Measurements from ENCODE around the gene TPSAB1.

The TPSAB1 gene

GRCh38 chr16:1194665-1195392 is 45.7 kb upstream of the TPSAB1 start:
- TF ChIP-seq TCF4 (CRISPR knock-in tag; IDR thresholded peaks at IDR 0.05; ENCODE audit: borderline replicate concordance): no peak
- no peak for TF ChIP-seq GLIS3 (CRISPR knock-in tag; IDR thresholded peaks at IDR 0.05)
- TF ChIP-seq, protein P1, sequence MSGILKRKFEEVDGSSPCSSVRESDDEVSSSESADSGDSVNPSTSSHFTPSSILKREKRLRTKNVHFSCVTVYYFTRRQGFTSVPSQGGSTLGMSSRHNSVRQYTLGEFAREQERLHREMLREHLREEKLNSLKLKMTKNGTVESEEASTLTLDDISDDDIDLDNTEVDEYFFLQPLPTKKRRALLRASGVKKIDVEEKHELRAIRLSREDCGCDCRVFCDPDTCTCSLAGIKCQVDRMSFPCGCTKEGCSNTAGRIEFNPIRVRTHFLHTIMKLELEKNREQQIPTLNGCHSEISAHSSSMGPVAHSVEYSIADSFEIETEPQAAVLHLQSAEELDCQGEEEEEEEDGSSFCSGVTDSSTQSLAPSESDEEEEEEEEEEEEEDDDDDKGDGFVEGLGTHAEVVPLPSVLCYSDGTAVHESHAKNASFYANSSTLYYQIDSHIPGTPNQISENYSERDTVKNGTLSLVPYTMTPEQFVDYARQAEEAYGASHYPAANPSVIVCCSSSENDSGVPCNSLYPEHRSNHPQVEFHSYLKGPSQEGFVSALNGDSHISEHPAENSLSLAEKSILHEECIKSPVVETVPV (CRISPR knock-in tag; IDR thresholded peaks at IDR 0.05): no peak
- TF ChIP-seq, protein P2, sequence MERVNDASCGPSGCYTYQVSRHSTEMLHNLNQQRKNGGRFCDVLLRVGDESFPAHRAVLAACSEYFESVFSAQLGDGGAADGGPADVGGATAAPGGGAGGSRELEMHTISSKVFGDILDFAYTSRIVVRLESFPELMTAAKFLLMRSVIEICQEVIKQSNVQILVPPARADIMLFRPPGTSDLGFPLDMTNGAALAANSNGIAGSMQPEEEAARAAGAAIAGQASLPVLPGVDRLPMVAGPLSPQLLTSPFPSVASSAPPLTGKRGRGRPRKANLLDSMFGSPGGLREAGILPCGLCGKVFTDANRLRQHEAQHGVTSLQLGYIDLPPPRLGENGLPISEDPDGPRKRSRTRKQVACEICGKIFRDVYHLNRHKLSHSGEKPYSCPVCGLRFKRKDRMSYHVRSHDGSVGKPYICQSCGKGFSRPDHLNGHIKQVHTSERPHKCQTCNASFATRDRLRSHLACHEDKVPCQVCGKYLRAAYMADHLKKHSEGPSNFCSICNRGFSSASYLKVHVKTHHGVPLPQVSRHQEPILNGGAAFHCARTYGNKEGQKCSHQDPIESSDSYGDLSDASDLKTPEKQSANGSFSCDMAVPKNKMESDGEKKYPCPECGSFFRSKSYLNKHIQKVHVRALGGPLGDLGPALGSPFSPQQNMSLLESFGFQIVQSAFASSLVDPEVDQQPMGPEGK (CRISPR knock-in tag; IDR thresholded peaks at IDR 0.05; ENCODE audit: borderline replicate concordance): no peak; the same call in 1 of the 2 replicates
- no peak for TF ChIP-seq ESRRG (CRISPR knock-in tag; IDR thresholded peaks at IDR 0.05)
- TF ChIP-seq ZNF565 (CRISPR knock-in tag; conservative IDR thresholded peaks at IDR 0.05; ENCODE audit: low read depth): no peak
- no peak for TF ChIP-seq ZFP3 (CRISPR knock-in tag; IDR thresholded peaks at IDR 0.05)
- TF ChIP-seq, protein P3, sequence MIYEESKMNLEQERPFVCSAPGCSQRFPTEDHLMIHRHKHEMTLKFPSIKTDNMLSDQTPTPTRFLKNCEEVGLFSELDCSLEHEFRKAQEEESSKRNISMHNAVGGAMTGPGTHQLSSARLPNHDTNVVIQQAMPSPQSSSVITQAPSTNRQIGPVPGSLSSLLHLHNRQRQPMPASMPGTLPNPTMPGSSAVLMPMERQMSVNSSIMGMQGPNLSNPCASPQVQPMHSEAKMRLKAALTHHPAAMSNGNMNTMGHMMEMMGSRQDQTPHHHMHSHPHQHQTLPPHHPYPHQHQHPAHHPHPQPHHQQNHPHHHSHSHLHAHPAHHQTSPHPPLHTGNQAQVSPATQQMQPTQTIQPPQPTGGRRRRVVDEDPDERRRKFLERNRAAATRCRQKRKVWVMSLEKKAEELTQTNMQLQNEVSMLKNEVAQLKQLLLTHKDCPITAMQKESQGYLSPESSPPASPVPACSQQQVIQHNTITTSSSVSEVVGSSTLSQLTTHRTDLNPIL (CRISPR knock-in tag; IDR thresholded peaks at IDR 0.05; ENCODE audit: low read depth): no peak
- TF ChIP-seq ARNTL (CRISPR knock-in tag; IDR thresholded peaks at IDR 0.05; ENCODE audit: borderline replicate concordance, low read depth): no peak
- TF ChIP-seq OSR1 (CRISPR knock-in tag; IDR thresholded peaks at IDR 0.05): no peak
- TF ChIP-seq TOX (CRISPR knock-in tag; IDR thresholded peaks at IDR 0.05; ENCODE audit: borderline replicate concordance): no peak
- no peak for TF ChIP-seq ZC3H10 (CRISPR knock-in tag; IDR thresholded peaks at IDR 0.05)
- no peak for TF ChIP-seq BACH2 (CRISPR knock-in tag; IDR thresholded peaks at IDR 0.05; ENCODE audit: borderline replicate concordance)
- TF ChIP-seq, protein P4, sequence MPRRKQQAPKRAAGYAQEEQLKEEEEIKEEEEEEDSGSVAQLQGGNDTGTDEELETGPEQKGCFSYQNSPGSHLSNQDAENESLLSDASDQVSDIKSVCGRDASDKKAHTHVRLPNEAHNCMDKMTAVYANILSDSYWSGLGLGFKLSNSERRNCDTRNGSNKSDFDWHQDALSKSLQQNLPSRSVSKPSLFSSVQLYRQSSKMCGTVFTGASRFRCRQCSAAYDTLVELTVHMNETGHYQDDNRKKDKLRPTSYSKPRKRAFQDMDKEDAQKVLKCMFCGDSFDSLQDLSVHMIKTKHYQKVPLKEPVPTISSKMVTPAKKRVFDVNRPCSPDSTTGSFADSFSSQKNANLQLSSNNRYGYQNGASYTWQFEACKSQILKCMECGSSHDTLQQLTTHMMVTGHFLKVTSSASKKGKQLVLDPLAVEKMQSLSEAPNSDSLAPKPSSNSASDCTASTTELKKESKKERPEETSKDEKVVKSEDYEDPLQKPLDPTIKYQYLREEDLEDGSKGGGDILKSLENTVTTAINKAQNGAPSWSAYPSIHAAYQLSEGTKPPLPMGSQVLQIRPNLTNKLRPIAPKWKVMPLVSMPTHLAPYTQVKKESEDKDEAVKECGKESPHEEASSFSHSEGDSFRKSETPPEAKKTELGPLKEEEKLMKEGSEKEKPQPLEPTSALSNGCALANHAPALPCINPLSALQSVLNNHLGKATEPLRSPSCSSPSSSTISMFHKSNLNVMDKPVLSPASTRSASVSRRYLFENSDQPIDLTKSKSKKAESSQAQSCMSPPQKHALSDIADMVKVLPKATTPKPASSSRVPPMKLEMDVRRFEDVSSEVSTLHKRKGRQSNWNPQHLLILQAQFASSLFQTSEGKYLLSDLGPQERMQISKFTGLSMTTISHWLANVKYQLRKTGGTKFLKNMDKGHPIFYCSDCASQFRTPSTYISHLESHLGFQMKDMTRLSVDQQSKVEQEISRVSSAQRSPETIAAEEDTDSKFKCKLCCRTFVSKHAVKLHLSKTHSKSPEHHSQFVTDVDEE (CRISPR knock-in tag; IDR thresholded peaks at IDR 0.05): no peak
- TF ChIP-seq PPARA (CRISPR knock-in tag; IDR thresholded peaks at IDR 0.05; ENCODE audit: borderline replicate concordance): no peak
- no peak for TF ChIP-seq ZNF8 (CRISPR knock-in tag; IDR thresholded peaks at IDR 0.05)
- TF ChIP-seq ZFP30 (CRISPR knock-in tag; IDR thresholded peaks at IDR 0.05): no peak
- no peak for TF ChIP-seq SNAI2 (CRISPR knock-in tag; IDR thresholded peaks at IDR 0.05)
- ATAC-seq: peak; percentile 60

DNA sequence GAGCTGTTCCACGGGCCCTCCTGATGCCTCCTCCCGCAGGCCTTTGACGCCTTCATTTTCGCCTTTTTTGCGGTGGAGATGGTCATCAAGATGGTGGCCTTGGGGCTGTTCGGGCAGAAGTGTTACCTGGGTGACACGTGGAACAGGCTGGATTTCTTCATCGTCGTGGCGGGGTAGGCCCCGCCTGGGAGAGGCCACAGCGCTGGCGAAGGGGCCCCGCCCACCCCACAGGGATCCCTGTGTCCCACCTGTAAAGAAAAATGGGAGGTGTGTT is 45.2 kb upstream of the TPSAB1 start:
- TF ChIP-seq ZC3H10 (CRISPR knock-in tag; IDR thresholded peaks at IDR 0.05) (no peak), POU6F1 (CRISPR knock-in tag; IDR thresholded peaks at IDR 0.05; ENCODE audit: borderline replicate concordance, low read depth) (no peak), ZFP3 (CRISPR knock-in tag; IDR thresholded peaks at IDR 0.05) (no peak), ZNF8 (CRISPR knock-in tag; IDR thresholded peaks at IDR 0.05) (no peak)
- ATAC-seq: no peak

GRCh38 chr16:1196494-1196893 is 44.0 kb upstream of the TPSAB1 start:
- no peak for ATAC-seq
- TF ChIP-seq ZNF70 (CRISPR knock-in tag; IDR thresholded peaks at IDR 0.05) (no peak), ESRRG (CRISPR knock-in tag; IDR thresholded peaks at IDR 0.05) (no peak), ZNF565 (CRISPR knock-in tag; conservative IDR thresholded peaks at IDR 0.05; ENCODE audit: low read depth) (no peak), GLIS3 (CRISPR knock-in tag; IDR thresholded peaks at IDR 0.05) (no peak), ZFP30 (CRISPR knock-in tag; IDR thresholded peaks at IDR 0.05) (no peak), ZFP3 (CRISPR knock-in tag; IDR thresholded peaks at IDR 0.05) (no peak), SNAI2 (CRISPR knock-in tag; IDR thresholded peaks at IDR 0.05) (no peak), TOX (CRISPR knock-in tag; IDR thresholded peaks at IDR 0.05; ENCODE audit: borderline replicate concordance) (no peak), RARB (CRISPR knock-in tag; IDR thresholded peaks at IDR 0.05) (no peak), ZC3H10 (CRISPR knock-in tag; IDR thresholded peaks at IDR 0.05) (no peak), PPARA (CRISPR knock-in tag; IDR thresholded peaks at IDR 0.05; ENCODE audit: borderline replicate concordance) (no peak), ZNF8 (CRISPR knock-in tag; IDR thresholded peaks at IDR 0.05) (no peak), POU6F1 (CRISPR knock-in tag; IDR thresholded peaks at IDR 0.05; ENCODE audit: borderline replicate concordance, low read depth) (no peak), ISL1 (CRISPR knock-in tag; IDR thresholded peaks at IDR 0.05) (no peak)
- TF ChIP-seq, protein P3 (CRISPR knock-in tag; IDR thresholded peaks at IDR 0.05; ENCODE audit: low read depth): no peak

Measured in SK-N-SH treated with all-trans-retinoic acid at 6 μM for 48 hours (cell line).